Fibroblast of pulmonary artery (primary cell): Measurements from ENCODE around the gene ZNF407.
"Not testable (repeated sequence)": the region's sequence is repeated elsewhere in the genome, so short reads cannot be mapped to it uniquely, and the experiment has no call there.

Experiments
- DNase-seq: peaks from one replicate; pipeline ENCODE4 v3.0.0-alpha.2; 2010; ENCODE audit warnings: low read depth
- H3K4me3 ChIP-seq: replicated peaks from 2 replicates; pipeline ENCODE4 v1.5.1; 2011; ENCODE audit warnings: low read depth, mild to moderate bottlenecking, control low read depth, low read length, moderate library complexity
- CTCF ChIP-seq: IDR thresholded peaks from 2 replicates; pipeline ENCODE4 v1.5.1; 2011; ENCODE audit warnings: mild to moderate bottlenecking, control low read depth, low read length, inconsistent platforms; ENCODE audit errors: missing control alignments

The ZNF407 gene

DNA sequence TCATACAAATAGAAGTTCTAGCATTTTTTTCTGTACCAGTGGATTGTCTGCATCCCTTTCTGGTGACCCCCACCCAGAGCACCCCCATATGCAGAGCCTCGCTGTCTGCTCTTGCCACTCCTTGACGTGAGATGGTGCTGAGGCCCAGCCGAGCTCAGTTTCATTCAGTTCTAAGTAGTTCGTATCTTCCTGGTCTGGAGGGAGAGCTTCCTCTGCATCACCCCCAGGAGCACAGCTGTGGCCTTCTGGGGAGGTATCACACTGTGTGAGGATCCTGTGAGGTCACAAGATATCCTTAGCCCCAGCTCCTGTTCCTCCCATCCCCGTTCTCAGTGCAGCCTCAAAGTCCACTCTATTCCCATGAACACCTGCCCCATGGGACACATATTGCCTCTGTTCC is 478.6 kb downstream of the ZNF407 start:
- no peak for DNase-seq
- no peak for TF ChIP-seq CTCF

DNA sequence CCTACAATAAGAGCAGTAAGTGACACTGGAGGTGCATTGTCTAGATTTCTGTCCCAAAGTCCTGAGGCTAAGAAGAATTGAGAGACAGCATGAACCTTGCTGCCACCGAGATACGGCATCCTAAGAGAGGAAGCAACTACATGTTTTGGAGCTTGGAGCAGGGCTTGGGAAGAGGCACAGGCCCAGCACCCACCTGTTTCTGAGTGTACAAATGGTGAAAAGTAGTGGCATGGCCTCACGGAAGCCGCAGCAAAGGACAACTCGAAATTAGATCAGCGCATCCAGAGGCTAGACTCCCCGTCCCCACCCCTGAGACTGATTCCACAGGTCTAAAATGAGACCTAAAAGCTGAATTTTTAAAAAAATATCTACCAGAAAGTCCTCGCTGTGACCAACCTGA is 483.8 kb downstream of the ZNF407 start:
- no peak for TF ChIP-seq CTCF
- H3K4me3 ChIP-seq, result no peak overlapping the region
- no peak for DNase-seq

More for the DNA sequence above, 478.6 kb downstream of the ZNF407 start:
- no peak overlapping the region for H3K4me3 ChIP-seq

DNA sequence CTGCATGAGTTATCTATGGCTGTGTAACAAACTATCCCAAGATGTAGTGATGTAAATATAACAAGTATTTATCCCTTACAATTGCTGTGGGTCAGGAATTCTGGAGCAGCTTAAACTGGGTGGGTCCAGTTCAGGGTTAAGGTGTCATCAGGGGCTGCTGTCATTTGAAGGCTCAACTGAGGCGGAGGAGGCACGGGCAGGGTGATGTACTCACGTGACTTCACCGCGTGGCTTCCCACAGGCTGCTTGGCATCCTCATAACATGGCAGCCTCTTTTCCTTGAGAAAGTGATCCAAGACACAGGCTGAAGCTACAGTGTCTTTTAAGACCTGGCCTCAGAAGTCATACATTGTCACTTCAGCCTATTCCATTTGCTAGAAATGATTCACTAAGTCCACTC is 485.5 kb downstream of the ZNF407 start:
- no peak overlapping the region for H3K4me3 ChIP-seq
- DNase-seq, result no peak
- TF ChIP-seq CTCF, result no peak

GRCh38 chr18:75083761-75084160 is 486.1 kb downstream of the ZNF407 start:
- no peak for DNase-seq
- TF ChIP-seq CTCF, result no peak
- H3K4me3 ChIP-seq, result no peak overlapping the region

DNA sequence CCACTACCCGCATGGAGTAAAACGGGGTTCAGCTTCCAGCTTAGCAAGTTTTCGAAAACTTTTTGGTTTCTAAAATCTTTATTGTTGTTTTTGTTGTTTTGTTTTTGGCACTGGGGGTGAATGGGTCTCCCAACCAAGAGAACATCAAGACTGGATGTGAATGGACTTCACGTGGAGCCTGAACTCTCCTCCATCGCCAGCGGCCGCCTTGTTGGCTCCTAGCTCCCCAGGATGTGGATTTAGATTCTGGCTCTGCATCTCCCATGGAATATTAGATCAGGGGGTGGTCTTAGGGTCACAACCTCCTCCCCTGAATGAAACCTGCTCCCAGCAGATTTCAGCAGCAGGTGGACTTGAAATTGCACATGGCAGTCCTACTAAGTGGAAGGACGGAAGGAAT is 488.0 kb downstream of the ZNF407 start:
- H3K4me3 ChIP-seq, DNase-seq: not testable (repeated sequence)

DNA sequence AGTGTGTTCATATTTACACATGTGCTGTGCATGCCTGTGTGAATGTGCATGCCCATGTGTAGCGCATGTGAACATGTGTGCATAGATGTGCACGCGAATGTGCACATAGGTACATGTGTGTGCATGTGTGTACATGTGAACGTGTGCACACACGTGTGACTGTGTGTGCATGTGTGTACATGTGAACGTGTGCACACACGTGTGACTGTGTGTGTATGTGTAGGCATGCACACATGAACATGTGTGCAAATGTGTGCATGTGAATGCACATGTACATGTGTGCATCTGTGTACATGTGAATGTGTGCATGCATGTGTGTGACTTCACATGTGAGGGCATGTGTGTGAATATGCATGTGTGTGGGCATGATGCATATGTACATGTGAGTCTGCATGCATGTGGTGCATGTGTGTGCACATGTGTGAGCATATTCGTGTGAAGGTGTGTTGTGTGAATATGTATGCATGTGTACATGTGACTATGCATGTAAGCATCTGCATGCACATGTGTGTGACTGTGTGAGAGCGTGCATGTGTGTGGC is 488.9 kb downstream of the ZNF407 start:
- no peak overlapping the region for H3K4me3 ChIP-seq
- no peak for TF ChIP-seq CTCF
- DNase-seq, result no peak

- no peak overlapping the region for H3K4me3 ChIP-seq
- DNase-seq, result no peak
- no peak for TF ChIP-seq CTCF
These were observed 489.7 kb downstream of the ZNF407 start for GRCh38 chr18:75087119-75088020.
